ENCODE results near the gene PTGDS.

The PTGDS gene

DNA sequence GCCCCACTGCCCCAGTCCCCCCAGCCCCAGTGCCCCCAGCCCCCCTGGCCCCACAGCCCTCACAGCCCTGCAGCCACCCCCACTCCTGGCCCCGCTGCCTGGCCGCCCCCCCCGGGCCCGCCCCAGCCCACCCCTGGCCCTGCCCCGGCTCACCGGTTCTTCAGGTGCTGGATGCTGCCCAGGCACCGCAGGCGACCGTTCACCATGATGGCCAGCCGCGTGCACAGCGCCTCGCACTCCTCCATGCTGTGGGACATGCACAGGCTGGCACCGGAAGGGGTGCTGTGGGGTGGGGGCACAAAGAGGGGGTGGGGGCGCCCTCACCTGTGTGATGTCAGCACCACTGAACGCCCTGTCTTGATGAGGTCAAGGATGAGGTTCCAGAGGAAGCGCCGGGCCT is 31.9 kb downstream of the PTGDS start:
- CTCF ChIA-PET, result interaction anchor here (0.7 kb wide), 1 partner anchor 20 kb away, joined by 3 read pairs; no protein-coding TSS in a partner anchor
- H3K27ac ChIP-seq (ENCODE audit: extremely low read depth, low read depth, low read length), result no peak overlapping the region
- no peaks in the 10 kb centered on the region for H3K9me3 ChIP-seq (ENCODE audit: control insufficient read depth, insufficient read depth, low read depth, low read length)
- TF ChIP-seq, protein P1, sequence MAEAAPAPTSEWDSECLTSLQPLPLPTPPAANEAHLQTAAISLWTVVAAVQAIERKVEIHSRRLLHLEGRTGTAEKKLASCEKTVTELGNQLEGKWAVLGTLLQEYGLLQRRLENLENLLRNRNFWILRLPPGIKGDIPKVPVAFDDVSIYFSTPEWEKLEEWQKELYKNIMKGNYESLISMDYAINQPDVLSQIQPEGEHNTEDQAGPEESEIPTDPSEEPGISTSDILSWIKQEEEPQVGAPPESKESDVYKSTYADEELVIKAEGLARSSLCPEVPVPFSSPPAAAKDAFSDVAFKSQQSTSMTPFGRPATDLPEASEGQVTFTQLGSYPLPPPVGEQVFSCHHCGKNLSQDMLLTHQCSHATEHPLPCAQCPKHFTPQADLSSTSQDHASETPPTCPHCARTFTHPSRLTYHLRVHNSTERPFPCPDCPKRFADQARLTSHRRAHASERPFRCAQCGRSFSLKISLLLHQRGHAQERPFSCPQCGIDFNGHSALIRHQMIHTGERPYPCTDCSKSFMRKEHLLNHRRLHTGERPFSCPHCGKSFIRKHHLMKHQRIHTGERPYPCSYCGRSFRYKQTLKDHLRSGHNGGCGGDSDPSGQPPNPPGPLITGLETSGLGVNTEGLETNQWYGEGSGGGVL (tag by site-specific recombination; IDR thresholded peaks at IDR 0.05), result no peak
- TF ChIP-seq, protein P2, sequence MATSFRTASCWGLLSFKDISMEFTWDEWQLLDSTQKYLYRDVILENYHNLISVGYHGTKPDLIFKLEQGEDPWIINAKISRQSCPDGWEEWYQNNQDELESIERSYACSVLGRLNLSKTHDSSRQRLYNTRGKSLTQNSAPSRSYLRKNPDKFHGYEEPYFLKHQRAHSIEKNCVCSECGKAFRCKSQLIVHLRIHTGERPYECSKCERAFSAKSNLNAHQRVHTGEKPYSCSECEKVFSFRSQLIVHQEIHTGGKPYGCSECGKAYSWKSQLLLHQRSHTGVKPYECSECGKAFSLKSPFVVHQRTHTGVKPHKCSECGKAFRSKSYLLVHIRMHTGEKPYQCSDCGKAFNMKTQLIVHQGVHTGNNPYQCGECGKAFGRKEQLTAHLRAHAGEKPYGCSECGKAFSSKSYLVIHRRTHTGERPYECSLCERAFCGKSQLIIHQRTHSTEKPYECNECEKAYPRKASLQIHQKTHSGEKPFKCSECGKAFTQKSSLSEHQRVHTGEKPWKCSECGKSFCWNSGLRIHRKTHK (tag by site-specific recombination; IDR thresholded peaks at IDR 0.05), result no peak
- TF ChIP-seq ZNF184 (tag by site-specific recombination; IDR thresholded peaks at IDR 0.05), result no peak
- no peak for TF ChIP-seq GLIS2 (tag by site-specific recombination; IDR thresholded peaks at IDR 0.05)
- TF ChIP-seq IKZF3 (tag by site-specific recombination; IDR thresholded peaks at IDR 0.05), result no peak
- no peak for TF ChIP-seq ZNF24 (tag by site-specific recombination; IDR thresholded peaks at IDR 0.05)
- TF ChIP-seq, protein P3, sequence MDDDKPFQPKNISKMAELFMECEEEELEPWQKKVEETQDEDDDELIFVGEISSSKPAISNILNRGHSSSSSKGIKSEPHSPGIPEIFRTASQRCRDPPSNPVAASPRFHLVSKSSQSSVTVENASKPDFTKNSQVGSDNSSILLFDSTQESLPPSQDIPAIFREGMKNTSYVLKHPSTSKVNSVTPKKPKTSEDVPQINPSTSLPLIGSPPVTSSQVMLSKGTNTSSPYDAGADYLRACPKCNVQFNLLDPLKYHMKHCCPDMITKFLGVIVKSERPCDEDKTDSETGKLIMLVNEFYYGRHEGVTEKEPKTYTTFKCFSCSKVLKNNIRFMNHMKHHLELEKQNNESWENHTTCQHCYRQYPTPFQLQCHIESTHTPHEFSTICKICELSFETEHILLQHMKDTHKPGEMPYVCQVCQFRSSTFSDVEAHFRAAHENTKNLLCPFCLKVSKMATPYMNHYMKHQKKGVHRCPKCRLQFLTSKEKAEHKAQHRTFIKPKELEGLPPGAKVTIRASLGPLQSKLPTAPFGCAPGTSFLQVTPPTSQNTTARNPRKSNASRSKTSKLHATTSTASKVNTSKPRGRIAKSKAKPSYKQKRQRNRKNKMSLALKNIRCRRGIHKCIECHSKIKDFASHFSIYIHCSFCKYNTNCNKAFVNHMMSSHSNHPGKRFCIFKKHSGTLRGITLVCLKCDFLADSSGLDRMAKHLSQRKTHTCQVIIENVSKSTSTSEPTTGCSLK (tag by site-specific recombination; IDR thresholded peaks at IDR 0.05), result no peak
- TF ChIP-seq ZNF626 (tag by site-specific recombination; IDR thresholded peaks at IDR 0.05), result no peak
- no peak for TF ChIP-seq BCL11B (tag by site-specific recombination; IDR thresholded peaks at IDR 0.05; ENCODE audit: low read depth)
- TF ChIP-seq, protein P4, sequence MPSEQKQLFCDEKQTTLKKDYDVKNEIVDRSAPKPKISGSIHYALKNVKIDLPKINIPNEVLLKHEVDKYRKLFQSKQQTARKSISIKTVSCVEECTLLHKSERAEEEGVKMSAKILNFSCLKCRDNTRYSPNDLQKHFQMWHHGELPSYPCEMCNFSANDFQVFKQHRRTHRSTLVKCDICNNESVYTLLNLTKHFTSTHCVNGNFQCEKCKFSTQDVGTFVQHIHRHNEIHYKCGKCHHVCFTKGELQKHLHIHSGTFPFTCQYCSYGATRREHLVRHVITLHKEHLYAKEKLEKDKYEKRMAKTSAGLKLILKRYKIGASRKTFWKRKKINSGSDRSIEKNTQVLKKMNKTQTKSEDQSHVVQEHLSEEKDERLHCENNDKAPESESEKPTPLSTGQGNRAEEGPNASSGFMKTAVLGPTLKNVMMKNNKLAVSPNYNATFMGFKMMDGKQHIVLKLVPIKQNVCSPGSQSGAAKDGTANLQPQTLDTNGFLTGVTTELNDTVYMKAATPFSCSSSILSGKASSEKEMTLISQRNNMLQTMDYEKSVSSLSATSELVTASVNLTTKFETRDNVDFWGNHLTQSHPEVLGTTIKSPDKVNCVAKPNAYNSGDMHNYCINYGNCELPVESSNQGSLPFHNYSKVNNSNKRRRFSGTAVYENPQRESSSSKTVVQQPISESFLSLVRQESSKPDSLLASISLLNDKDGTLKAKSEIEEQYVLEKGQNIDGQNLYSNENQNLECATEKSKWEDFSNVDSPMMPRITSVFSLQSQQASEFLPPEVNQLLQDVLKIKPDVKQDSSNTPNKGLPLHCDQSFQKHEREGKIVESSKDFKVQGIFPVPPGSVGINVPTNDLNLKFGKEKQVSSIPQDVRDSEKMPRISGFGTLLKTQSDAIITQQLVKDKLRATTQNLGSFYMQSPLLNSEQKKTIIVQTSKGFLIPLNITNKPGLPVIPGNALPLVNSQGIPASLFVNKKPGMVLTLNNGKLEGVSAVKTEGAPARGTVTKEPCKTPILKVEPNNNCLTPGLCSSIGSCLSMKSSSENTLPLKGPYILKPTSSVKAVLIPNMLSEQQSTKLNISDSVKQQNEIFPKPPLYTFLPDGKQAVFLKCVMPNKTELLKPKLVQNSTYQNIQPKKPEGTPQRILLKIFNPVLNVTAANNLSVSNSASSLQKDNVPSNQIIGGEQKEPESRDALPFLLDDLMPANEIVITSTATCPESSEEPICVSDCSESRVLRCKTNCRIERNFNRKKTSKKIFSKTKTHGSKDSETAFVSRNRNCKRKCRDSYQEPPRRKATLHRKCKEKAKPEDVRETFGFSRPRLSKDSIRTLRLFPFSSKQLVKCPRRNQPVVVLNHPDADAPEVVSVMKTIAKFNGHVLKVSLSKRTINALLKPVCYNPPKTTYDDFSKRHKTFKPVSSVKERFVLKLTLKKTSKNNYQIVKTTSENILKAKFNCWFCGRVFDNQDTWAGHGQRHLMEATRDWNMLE (tag by site-specific recombination; conservative IDR thresholded peaks at IDR 0.05; ENCODE audit: low read depth), result no peak
- TF ChIP-seq ZNF140 (tag by site-specific recombination; IDR thresholded peaks at IDR 0.05), result no peak
- TF ChIP-seq ZNF311 (tag by site-specific recombination; IDR thresholded peaks at IDR 0.05; ENCODE audit: borderline replicate concordance), result no peak
- no peak for TF ChIP-seq ZFP41 (tag by site-specific recombination; IDR thresholded peaks at IDR 0.05; ENCODE audit: borderline replicate concordance)
- TF ChIP-seq, protein P5, sequence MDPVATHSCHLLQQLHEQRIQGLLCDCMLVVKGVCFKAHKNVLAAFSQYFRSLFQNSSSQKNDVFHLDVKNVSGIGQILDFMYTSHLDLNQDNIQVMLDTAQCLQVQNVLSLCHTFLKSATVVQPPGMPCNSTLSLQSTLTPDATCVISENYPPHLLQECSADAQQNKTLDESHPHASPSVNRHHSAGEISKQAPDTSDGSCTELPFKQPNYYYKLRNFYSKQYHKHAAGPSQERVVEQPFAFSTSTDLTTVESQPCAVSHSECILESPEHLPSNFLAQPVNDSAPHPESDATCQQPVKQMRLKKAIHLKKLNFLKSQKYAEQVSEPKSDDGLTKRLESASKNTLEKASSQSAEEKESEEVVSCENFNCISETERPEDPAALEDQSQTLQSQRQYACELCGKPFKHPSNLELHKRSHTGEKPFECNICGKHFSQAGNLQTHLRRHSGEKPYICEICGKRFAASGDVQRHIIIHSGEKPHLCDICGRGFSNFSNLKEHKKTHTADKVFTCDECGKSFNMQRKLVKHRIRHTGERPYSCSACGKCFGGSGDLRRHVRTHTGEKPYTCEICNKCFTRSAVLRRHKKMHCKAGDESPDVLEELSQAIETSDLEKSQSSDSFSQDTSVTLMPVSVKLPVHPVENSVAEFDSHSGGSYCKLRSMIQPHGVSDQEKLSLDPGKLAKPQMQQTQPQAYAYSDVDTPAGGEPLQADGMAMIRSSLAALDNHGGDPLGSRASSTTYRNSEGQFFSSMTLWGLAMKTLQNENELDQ (tag by site-specific recombination; IDR thresholded peaks at IDR 0.05; ENCODE audit: low read depth), result no peak
- TF ChIP-seq ZNF423 (tag by site-specific recombination; IDR thresholded peaks at IDR 0.05), result no peak
- POLR2A ChIA-PET, result interaction anchor here (0.6 kb wide), 1 partner anchor 13 kb away, joined by 3 read pairs; the partner anchor contains the start of gene CLIC3
- peaks cover 0 to 20% of the 10 kb centered on the region in 2 experiments; a peak in 1 of 3 replicates for H3K36me3 ChIP-seq (ENCODE audit: control insufficient read depth in 2 of 2, insufficient read depth in 1 of 2, low read length in 2 of 2)
- H3K4me1 ChIP-seq (ENCODE audit: control insufficient read depth, insufficient read depth, low read length), result peaks cover 3% of the 10 kb centered on the region; the same call in 1 of the 2 replicates
- no peak overlapping the region for H3K4me3 ChIP-seq (ENCODE audit: low read depth, low read length)

All from HEK293 (cell line).